GM10266 (cell line): ENCODE results near the gene GRIN2D.
A peak's percentile ranks its signal among the peaks of the same experiment; 100 is the strongest.
"Not testable (repeated sequence)": the region's sequence is repeated elsewhere in the genome, so short reads cannot be mapped to it uniquely, and the experiment has no call there.

Experiments used
- DNase-seq: peaks from one replicate; pipeline ENCODE4 v3.0.0; 2012; ENCODE audit errors: extremely low spot score
- CTCF ChIP-seq: IDR thresholded peaks from 2 replicates; pipeline ENCODE4 v1.5.1; 2012; ENCODE audit warnings: mild to moderate bottlenecking, low read depth; ENCODE audit not compliant: control insufficient read depth, insufficient read depth; ENCODE audit errors: missing control alignments

GRIN2D gene

GRCh38 chr19:48386981-48387380, 6.5 kb upstream of the GRIN2D start:
- DNase-seq: no peak
- TF ChIP-seq CTCF: no peak

- peak; percentile 67 for TF ChIP-seq CTCF
- DNase-seq: peak; percentile 69
Observed at GRCh38 chr19:48390188-48391099, 3.0 kb upstream of the GRIN2D start.

GRCh38 chr19:48391100-48392005, 2.1 kb upstream of the GRIN2D start, which contains the start of gene KDELR1:
Gene KDELR1, minus strand, starts transcription at chr19:48391551. Its CDS starts 193 bp downstream, at chr19:48391358.
- peak; percentile 91 for TF ChIP-seq CTCF
- peak; percentile 91 for DNase-seq

- not testable (repeated sequence) for DNase-seq
Observed at GRCh38 chr19:48392006-48392344, 1.5 kb upstream of the GRIN2D start.

GRCh38 chr19:48392860-48393558, 459 bp upstream of the GRIN2D start:
- no peak for TF ChIP-seq CTCF
- no peak for DNase-seq

- no peak for DNase-seq
- TF ChIP-seq CTCF: no peak
Observed at GRCh38 chr19:48394331-48395169, 1.1 kb downstream of the GRIN2D start.

GRCh38 chr19:48395170-48395455, 1.6 kb downstream of the GRIN2D start:
- no peak for TF ChIP-seq CTCF
- no peak for DNase-seq
